ENCODE data around the gene SNTN. TPM values are rescaled to one million over a fixed set of nuclear protein-coding genes. Genes with fewer than 3 reads are reported as not detected.
A peak's percentile ranks its signal among the peaks of the same experiment; 100 is the strongest.
"Not testable (repeated sequence)": the region's sequence is repeated elsewhere in the genome, so short reads cannot be mapped to it uniquely, and the experiment has no call there.

The SNTN gene
- total RNA-seq, result not detected

GRCh38 chr3:63652066-63652725, at the start of gene SNTN:
SNTN (plus strand) TSS chr3:63652675; CDS start chr3:63652688, 13 bp downstream.
- DNase-seq, result no peak

- DNase-seq, result no peak
These were observed 44.8 kb upstream of the SNTN start for GRCh38 chr3:63607716-63608115.

- DNase-seq, result no peak
These were observed 43.1 kb upstream of the SNTN start for GRCh38 chr3:63609408-63609807.

GRCh38 chr3:63609834-63610233, 42.6 kb upstream of the SNTN start:
- DNase-seq, result no peak

GRCh38 chr3:63611382-63611781, 41.1 kb upstream of the SNTN start:
- DNase-seq, result peak; percentile 3

GRCh38 chr3:63613561-63613960, 38.9 kb upstream of the SNTN start:
- DNase-seq, result no peak

- DNase-seq, result no peak
These were observed 35.1 kb upstream of the SNTN start for GRCh38 chr3:63617391-63617790.

- DNase-seq, result peak; percentile 57
These were observed 27.4 kb upstream of the SNTN start for GRCh38 chr3:63624941-63625560.

GRCh38 chr3:63631670-63632069, 20.8 kb upstream of the SNTN start:
- DNase-seq, result no peak

GRCh38 chr3:63635186-63635585, 17.3 kb upstream of the SNTN start:
- DNase-seq, result no peak

- no peak for DNase-seq
These were observed 12.7 kb upstream of the SNTN start for GRCh38 chr3:63639806-63640205.

- no peak for DNase-seq
These were observed 10.0 kb upstream of the SNTN start for GRCh38 chr3:63642488-63642887.

GRCh38 chr3:63644212-63644797, 8.2 kb upstream of the SNTN start:
- no peak for DNase-seq

- DNase-seq, result not testable (repeated sequence)
These were observed 7.3 kb upstream of the SNTN start for GRCh38 chr3:63644928-63645781.

- no peak for DNase-seq
These were observed 1.7 kb downstream of the SNTN start for GRCh38 chr3:63654211-63654610.

- DNase-seq, result no peak
These were observed 2.5 kb downstream of the SNTN start for GRCh38 chr3:63654931-63655330.

- DNase-seq, result no peak
These were observed 3.0 kb downstream of the SNTN start for GRCh38 chr3:63655519-63655918.

GRCh38 chr3:63656786-63657185, 4.3 kb downstream of the SNTN start:
- DNase-seq, result no peak

GRCh38 chr3:63661242-63661641, 8.8 kb downstream of the SNTN start:
- DNase-seq, result no peak

GRCh38 chr3:63662011-63662410, 9.5 kb downstream of the SNTN start:
- DNase-seq, result no peak

- no peak for DNase-seq
These were observed 10.0 kb downstream of the SNTN start for GRCh38 chr3:63662500-63662899.

- DNase-seq, result no peak
These were observed 18.1 kb downstream of the SNTN start for GRCh38 chr3:63670544-63670943.

GRCh38 chr3:63673111-63673510, 20.6 kb downstream of the SNTN start:
- no peak for DNase-seq
